ENCODE data around the gene DNM3.

- TF ChIP-seq CTCF (IDR thresholded peaks at IDR 0.05) (no peak), TAF1 (IDR thresholded peaks at IDR 0.05; ENCODE audit: borderline replicate concordance, low read depth, low read length) (no peak), GABPA (IDR thresholded peaks at IDR 0.05; ENCODE audit: low read depth) (no peak), SIN3A (IDR thresholded peaks at IDR 0.05; ENCODE audit: borderline replicate concordance, low read depth, low read length) (no peak), YY1 (IDR thresholded peaks at IDR 0.05; ENCODE audit: low read depth) (no peak), CHD2 (IDR thresholded peaks at IDR 0.05; ENCODE audit: low read length, partially characterized antibody) (no peak), ZBTB33 (IDR thresholded peaks at IDR 0.05; ENCODE audit: borderline replicate concordance, low read depth) (no peak), EZH2phosphoT487 (IDR thresholded peaks at IDR 0.05; ENCODE audit: borderline replicate concordance, low read depth) (no peak), MAX (IDR thresholded peaks at IDR 0.05; ENCODE audit: low read depth) (no peak), TCF12 (IDR thresholded peaks at IDR 0.05) (no peak), EP300 (IDR thresholded peaks at IDR 0.05; ENCODE audit: borderline replicate concordance in 1 of 2, low read depth in 1 of 2, low read length in 1 of 2) (no peak), USF2 (IDR thresholded peaks at IDR 0.05; ENCODE audit: borderline replicate concordance, low read depth, low read length) (no peak), JUND (IDR thresholded peaks at IDR 0.05) (no peak), RAD21 (IDR thresholded peaks at IDR 0.05; ENCODE audit: low read length) (no peak)
Measured at GRCh38 chr1:171860696-171861095, 19.4 kb downstream of the DNM3 start.
